Right lobe of liver (tissue), 6 donors: ENCODE measurements around the gene PRUNE1. TPM values are rescaled to one million over a fixed set of nuclear protein-coding genes. Genes with fewer than 3 reads are reported as not detected.
A peak's percentile ranks its signal among the peaks of the same experiment; 100 is the strongest.

Experiments
- ATAC-seq, 4 donors: fragments of 200-7000 bp; cut with Tn5 transposase; one replicate each; pipeline ENCODE4 v1.9.1; 2020; ENCODE audit warnings: mild to moderate bottlenecking in 4 of 4, moderate library complexity in 4 of 4
- DNase-seq, 3 donors: peaks; one replicate each; pipeline ENCODE4 v3.0.0-alpha.2; 2020
- H3K27ac ChIP-seq, 3 donors: fragments of 200-600 bp; one replicate each; pipeline ENCODE4 v1.8.0; 2022
- H3K27me3 ChIP-seq, 2 donors: fragments of 200-600 bp; one replicate each; pipeline ENCODE4 v1.8.0; 2022
- H3K36me3 ChIP-seq, 4 donors: fragments of 200-600 bp; sonication (generic) in 1 of 4; one replicate each; pipeline versions ENCODE4 v1.5.1 to v1.8.0; 2017 to 2022; ENCODE audit warnings: control low read depth in 1 of 4
- H3K4me1 ChIP-seq, 4 donors: fragments of 200-600 bp; sonication (generic) in 1 of 4; one replicate each; pipeline versions ENCODE4 v1.5.1 to v1.8.0; 2017 to 2022; ENCODE audit warnings: control low read depth in 1 of 4
- H3K4me3 ChIP-seq, 3 donors: fragments of 200-600 bp; one replicate each; pipeline ENCODE4 v1.8.0; 2022
- H3K9me3 ChIP-seq, 4 donors: fragments of 200-600 bp; sonication (generic) in 1 of 4; one replicate each; pipeline versions ENCODE4 v1.5.1 to v1.8.0; 2017 to 2022; ENCODE audit warnings: control low read depth in 1 of 4
- POLR2A ChIP-seq: fragments of 450-650 bp; IDR thresholded peaks from one replicate; pipeline ENCODE4 v1.6.1; 2017; ENCODE audit warnings: antibody characterized with exemption, mild to moderate bottlenecking
- WGBS: methylation state at CpG from one replicate; pipeline ENCODE4 v1.1.6; 2018; ENCODE audit warnings: low coverage, low lambda C conversion rate; ENCODE audit not compliant: insufficient coverage; ENCODE audit errors: missing lambda C conversion rate; 5-methylcytosine and 5-hydroxymethylcytosine counted together
- intact Hi-C, 2 donors: fragments of 100-400 bp; cut with DNase I; formaldehyde crosslinking; loops; one replicate each; pipeline versions ENCODE4 v1.11.2 to v1.14.1; 2022
- total RNA-seq, 6 experiments: library from RNA; depleted of rRNA in 2 of 6; stranded (reverse); fragments of >200 nt in 2 of 6; fragmentation: NEBNext Ultra II Directional in 3 of 6; extraction: Animal tissue kit (Norgen Biotek cat#: 25700) in 3 of 6; gene quantifications; one replicate each; pipeline versions ENCODE4 v1.1.0 to v1.2.4, GENCODE V29; 2016 to 2023
- TF ChIP-seq, protein P1 (sequence below), 4 donors: fragments of 200-600 bp in 3 of 4; fragments of 450-650 bp in 1 of 4; IDR thresholded peaks; one replicate each; pipeline versions ENCODE4 v1.5.1 to v1.8.0; 2016 to 2022; ENCODE audit warnings: antibody characterized with exemption in 4 of 4, mild to moderate bottlenecking in 2 of 4
- donor health status: DM: no; HTN: yes; CAD: no.
- donor health status: DM: no; HTN: no; CAD: no.
- donor health status: DM: no; HTN: no; CAD: no.
- donor health status: DM: no; HTN: yes; CAD: no.
- donor health status: DM: no; HTN: yes; CAD: no.

The PRUNE1 gene
- total RNA-seq, 6 experiments from 2014 or later = 4.7 to 12.0 (median 10.1) TPM

DNA sequence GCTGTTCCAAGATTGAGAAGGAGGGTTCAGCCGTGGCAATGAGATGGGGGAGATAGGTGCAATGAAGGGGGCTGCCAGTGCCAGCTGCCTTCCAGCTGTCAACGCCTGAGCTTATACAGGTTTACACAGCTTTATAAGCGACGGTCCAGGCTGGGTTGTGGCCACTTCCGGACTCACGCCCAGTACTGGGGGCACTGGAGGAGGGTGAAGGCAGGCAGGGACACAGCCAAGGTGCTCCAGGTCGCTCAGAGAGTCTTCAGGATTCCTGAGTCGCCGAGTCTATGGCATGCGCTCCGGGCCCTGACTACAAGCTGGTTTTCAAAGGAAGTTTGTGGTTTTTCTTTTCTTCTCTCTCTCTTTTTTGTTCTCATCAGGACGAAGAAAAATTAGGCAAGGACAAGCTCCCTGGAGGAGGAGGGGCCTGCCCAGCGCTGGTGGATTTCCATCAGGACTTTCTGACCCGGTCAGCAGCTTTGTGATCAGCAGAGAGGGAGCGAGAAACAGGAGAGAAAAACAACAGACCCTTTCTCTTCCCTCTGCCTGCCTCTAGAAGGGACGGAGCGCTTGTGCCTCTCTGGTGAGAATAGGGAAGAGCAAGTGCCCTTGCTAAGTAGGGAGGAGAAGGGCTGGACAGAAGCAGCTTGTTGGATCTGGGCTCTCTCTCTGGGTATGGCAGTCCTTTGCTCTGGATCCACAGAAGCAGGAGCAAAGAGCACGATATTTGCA is 1.8 kb upstream of the PRUNE1 start, which contains the start of gene MINDY1:
TSS of gene MINDY1 (minus strand) at position 576 of the 726 bp plus-strand sequence. CDS start 4,285 bp downstream, outside the sequence.
- intact Hi-C loops = no loop called here
- TF ChIP-seq POLR2A = peak; percentile 62
- TF ChIP-seq, protein P1, sequence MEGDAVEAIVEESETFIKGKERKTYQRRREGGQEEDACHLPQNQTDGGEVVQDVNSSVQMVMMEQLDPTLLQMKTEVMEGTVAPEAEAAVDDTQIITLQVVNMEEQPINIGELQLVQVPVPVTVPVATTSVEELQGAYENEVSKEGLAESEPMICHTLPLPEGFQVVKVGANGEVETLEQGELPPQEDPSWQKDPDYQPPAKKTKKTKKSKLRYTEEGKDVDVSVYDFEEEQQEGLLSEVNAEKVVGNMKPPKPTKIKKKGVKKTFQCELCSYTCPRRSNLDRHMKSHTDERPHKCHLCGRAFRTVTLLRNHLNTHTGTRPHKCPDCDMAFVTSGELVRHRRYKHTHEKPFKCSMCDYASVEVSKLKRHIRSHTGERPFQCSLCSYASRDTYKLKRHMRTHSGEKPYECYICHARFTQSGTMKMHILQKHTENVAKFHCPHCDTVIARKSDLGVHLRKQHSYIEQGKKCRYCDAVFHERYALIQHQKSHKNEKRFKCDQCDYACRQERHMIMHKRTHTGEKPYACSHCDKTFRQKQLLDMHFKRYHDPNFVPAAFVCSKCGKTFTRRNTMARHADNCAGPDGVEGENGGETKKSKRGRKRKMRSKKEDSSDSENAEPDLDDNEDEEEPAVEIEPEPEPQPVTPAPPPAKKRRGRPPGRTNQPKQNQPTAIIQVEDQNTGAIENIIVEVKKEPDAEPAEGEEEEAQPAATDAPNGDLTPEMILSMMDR (IDR thresholded peaks at IDR 0.05) = peak; percentile 23 to 45 (median 26)
- Histone ChIP-seq H3K27me3 (no peaks in the 10 kb centered on the region), H3K9me3 (no peaks in the 10 kb centered on the region), H3K4me3 (peak within 1 kb of the TSS; percentile 44 to 73 (median 71)), H3K36me3 (no peaks in the 10 kb centered on the region), H3K4me1 (peaks cover 0 to 62% (median 21%) of the 10 kb centered on the region in 4 donors), H3K27ac (peak within 1 kb of the TSS; percentile 75 to 89 (median 88))
- 2% methylated on average over 14 of the region's 18 CpGs for WGBS
- DNase-seq (peak; percentile 66 to 75 (median 74)), ATAC-seq (peak; percentile 59 to 79 (median 68))

DNA sequence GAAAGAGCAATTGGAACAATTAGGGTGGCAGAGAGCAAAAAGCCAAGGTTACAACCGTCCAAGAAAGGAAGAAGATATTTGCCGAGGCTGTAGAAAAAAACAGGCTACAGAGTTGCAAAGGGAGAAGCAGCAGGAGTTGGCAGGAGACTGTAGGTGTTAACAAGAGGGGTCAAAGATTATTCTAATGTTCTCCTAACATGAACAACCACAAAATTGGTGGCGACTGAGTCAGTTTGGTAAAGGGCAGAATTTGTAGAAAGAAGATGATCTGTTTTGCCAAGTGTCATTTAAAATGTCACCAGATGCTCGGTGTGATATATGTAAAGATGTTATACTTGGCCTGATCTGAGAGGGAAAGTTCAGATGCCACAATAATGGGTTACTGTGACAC is 401 bp upstream of the PRUNE1 start:
- Histone ChIP-seq H3K9me3 (no peaks in the 10 kb centered on the region), H3K36me3 (no peaks in the 10 kb centered on the region), H3K27me3 (no peaks in the 10 kb centered on the region), H3K27ac (peak overlapping the region; percentile 75 to 89 (median 88)), H3K4me3 (peak overlapping the region in 2 of 3 donors; percentile 71 to 73), H3K4me1 (peaks cover 0 to 75% (median 26%) of the 10 kb centered on the region in 4 donors)
- TF ChIP-seq, protein P1 (IDR thresholded peaks at IDR 0.05) = no peak
- TF ChIP-seq POLR2A = no peak
- no peak for DNase-seq
- intact Hi-C loops = no loop called here
- 5% methylated on average over 4 of the region's 4 CpGs for WGBS
- peak in 1 of 4 donors; percentile 1 for ATAC-seq

DNA sequence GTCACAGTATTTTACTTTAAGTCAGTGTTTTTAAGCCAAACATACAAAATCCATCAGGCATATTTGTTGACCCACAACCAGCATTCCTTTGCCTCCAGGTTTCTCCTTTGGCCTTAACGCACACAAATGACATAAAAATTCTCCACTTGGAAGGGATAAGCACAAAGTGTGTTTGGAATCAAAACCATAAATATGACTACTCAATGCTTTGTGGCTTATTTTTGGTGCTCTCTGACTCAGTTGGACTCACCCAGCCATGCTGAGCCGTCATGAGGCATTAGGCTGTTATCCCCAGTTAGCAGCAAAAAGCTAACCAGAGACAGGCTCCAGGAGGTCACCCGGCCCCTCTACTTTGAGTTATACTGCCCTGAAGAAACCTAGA is 948 bp downstream of the PRUNE1 start:
- Histone ChIP-seq H3K9me3 (no peaks in the 10 kb centered on the region), H3K36me3 (no peaks in the 10 kb centered on the region), H3K27me3 (no peaks in the 10 kb centered on the region), H3K4me3 (peak overlapping the region; percentile 71 to 73 (median 71)), H3K27ac (peak overlapping the region; percentile 75 to 89 (median 88)), H3K4me1 (peaks cover 0 to 76% (median 28%) of the 10 kb centered on the region in 4 donors)
- DNase-seq (no peak), ATAC-seq (no peak)
- WGBS = 13% methylated on average over 3 of the region's 3 CpGs
- TF ChIP-seq POLR2A = no peak
- TF ChIP-seq, protein P1 (IDR thresholded peaks at IDR 0.05) = no peak
- intact Hi-C loops = no loop called here

DNA sequence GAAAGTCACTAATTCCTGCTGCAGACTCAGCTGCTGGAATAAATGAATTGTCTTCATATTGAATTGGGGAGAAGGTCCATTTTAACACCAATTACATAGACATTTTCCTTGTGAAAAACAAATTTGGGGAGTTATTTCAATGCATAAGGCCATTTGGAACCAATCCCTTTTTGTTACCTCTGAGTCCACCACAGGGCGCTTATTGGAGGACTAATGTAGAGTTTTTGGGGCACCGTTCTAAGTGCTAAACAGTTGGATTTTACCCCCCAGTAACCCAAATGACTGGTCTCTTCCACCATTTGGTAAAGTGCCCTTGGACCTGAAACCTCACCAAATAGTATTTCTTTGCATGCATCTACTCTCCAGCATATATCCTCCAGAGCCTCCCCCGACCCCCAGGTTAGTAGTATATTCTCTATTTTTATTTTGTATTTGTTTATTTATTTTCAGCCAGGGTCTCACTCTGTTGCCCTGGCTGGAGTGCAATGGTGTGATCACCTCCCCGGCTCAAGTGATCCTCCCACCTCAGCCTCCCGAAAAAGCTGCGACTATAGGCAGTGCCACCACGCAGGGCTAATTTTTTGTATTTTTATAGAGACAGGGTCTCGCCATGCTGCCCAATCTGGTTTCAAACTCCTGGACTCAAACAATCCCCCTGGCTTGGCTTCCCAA is 1.6 kb downstream of the PRUNE1 start:
- no peak for ATAC-seq
- TF ChIP-seq, protein P1 (IDR thresholded peaks at IDR 0.05) = no peak
- no peaks in the 10 kb centered on the region for H3K27me3 ChIP-seq
- H3K27ac ChIP-seq = peak overlapping the region in 1 of 3 donors; percentile 89
- H3K4me3 ChIP-seq = peak overlapping the region in 2 of 3 donors; percentile 71 to 73
- WGBS = 85% methylated on average over 6 of the region's 8 CpGs
- peaks cover 0 to 75% (median 29%) of the 10 kb centered on the region in 4 donors for H3K4me1 ChIP-seq
- DNase-seq = no peak
- intact Hi-C loops = no loop called here
- H3K9me3 ChIP-seq = no peaks in the 10 kb centered on the region
- no peaks in the 10 kb centered on the region for H3K36me3 ChIP-seq
